Fibroblast of gingiva (primary cell): ENCODE data around the gene SPINK9.
"Not testable (repeated sequence)": the region's sequence is repeated elsewhere in the genome, so short reads cannot be mapped to it uniquely, and the experiment has no call there.

Experiments
- DNase-seq: peaks from one replicate; pipeline ENCODE4 v3.0.0-alpha.2; 2011; ENCODE audit warnings: low read depth

The SPINK9 gene, protein sequence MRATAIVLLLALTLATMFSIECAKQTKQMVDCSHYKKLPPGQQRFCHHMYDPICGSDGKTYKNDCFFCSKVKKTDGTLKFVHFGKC

DNA sequence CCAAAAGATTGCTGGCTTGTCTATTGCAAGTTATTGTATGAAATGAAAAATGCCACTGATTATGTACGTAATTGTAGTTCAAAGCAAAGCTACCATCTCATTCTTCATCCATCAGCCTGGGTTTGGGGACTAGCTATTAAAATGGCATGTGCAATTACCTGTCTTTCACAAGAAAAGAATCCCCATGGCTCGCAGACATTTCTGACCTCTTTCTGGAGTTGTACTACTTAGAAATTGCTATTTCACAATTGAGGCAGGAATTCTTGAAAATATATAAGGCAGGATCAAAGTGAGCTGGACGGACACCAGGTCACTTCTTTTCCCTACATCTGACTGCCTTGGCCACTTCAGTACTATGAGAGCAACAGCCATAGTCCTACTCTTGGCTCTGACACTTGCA is at the start of gene SPINK9:
Gene SPINK9 (plus strand): TSS at position 301 of the 400 bp plus-strand sequence. CDS start 55 bp downstream, at position 356.
- DNase-seq, result no peak

DNA sequence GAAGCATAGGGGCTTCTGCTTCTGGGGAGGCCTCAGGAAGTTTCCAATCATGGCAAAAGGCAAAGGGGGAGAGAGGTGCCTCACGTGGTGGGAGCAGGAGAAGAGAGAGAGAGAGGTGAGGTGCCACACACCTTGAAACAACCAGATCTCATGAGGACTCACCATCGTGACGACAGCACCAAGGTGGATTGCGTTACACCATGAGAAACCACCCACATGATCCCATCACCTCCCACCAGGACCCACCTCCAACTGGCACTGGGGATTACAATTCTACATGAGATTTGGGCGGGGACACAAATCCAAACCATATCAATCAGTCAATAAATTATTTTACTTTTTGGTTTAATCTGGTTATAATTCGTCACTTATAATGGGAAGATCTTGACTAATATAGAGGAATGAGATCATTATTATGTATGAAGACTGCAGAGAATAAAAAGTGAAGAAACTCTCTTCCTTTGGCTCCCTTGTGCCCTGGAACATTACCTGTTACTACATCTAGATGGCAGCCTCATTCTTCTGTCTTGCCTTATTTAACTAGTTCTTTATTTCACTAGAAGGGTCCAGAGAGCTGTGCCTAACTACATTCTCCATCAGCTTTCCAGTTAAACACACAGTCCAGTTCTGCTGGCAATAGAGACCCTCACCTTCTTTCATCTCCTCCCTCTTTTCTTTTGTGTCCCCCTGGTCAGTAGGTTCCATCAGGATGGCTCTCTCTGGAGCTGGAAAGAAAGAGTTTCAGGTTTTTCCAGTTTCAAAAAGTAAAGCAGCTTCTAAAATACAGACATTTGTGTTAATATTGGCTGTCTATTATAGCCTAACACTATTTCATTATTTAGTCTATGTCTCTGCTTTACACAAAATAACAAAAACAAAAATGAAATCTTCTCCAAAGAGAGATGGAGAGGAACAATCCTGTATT is 44.8 kb upstream of the SPINK9 start:
- no peak for DNase-seq

DNA sequence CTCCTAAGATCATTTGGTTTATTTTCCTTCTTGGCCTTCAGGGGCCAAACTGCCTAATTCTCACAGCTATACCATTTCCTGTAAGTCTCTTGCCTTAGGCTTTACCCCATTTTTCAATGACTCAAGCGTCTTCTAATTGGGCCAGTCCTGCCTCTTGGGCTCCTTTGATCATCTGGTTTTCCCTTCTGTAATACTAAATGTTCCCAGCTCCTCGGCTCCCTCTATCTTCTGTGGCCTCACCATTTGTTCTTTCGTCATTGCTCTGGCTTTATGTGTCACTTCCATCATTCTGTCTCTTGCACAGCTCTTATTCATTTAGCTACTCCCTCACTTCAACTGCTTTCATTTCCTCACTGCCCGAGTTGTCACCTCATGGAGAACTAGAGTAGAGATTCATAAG is 37.6 kb upstream of the SPINK9 start:
- no peak for DNase-seq

DNA sequence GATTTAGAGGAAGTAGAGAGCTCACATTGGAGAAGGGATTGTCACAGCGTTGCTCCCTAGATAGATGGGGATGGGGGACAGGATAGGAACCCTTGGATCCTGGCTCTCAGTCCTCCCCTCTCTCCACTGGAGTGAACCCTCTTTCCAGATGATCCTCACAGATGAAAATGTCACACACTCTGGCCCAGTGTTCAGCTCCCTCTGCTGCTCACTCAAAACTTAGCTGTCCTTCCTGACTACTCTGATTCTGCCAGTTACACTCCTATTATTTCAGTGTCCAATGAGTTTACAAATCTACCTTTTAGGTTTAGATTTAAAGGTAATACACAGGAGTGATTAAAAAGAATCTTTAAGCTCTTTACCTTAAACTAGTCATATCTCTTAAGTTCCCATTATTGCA is 28.9 kb upstream of the SPINK9 start:
- no peak for DNase-seq

DNA sequence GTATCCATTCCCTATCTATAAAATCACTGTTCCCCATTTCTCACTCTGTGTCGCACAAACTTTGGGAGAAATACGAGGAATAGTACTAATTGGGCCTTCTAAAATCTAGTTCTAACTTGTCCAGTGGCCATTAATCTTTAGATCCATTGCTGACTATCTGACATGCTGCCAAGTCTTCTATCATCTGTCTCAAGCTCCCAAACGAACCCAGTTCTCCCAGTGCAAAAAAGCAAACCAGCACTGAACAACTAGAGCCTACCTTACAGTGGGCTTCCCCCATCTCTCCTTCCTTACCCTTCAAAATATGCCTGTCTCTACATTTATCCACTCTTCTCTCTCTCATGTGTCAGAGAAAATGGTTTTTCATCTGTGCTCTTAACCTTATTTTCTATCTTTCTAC is 26.3 kb upstream of the SPINK9 start:
- no peak for DNase-seq

DNA sequence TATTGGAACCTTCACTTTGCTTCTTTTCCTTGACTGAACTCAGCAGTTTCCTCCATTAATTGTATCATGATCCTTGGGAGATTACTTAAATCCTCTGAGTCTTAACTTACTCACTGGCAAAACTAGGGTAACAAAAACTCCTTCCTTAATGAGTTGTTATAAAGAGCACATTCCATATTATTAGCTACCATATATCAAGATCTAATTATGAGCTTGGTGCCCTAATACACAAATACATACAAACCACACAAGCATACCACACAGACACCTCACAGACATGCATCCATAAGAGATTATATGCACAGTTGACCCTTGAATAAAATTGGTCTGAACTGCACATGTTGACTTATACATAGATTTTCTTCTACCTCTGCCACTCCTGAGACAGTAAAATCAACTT is 25.6 kb upstream of the SPINK9 start:
- no peak for DNase-seq

DNA sequence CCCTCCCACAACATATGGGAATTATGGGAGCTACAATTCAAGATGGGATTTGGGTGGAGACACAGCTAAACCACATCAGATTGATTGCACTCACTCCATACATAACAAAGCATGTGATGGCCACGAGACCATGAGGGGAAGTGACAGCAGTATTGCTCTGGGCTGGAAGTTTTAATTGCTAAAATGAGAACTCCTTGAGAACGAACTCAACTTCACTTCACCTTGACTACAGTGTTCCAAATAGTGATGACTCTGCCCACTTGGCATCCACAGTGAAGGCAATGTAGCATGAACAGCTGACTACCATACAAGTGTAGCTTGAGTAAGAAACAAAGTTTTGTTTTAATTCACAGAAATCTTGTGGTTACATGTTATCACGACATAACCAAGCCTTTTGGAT is 23.9 kb upstream of the SPINK9 start:
- DNase-seq, result no peak

DNA sequence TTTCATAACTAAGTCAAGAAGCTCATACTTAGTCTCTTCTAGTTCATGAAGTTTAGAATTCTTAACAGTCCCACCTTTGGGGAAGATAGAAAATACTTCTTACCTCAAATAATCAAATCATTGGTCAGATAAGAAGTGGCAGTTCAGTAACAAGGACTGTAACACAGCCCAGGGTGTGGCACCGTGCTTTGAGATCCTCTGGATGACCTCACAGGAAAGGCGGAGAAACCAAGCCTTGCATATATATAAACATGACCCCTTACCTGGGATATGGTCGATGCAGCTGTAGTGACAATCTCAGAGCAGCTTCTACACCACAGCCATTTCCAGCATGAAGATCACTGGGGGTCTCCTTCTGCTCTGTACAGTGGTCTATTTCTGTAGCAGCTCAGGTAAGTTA is 23.2 kb upstream of the SPINK9 start, which contains the start of gene SPINK7:
Gene SPINK7 (plus strand): TSS at position 271 of the 400 bp plus-strand sequence. CDS start 61 bp downstream, at position 332.
- no peak for DNase-seq

DNA sequence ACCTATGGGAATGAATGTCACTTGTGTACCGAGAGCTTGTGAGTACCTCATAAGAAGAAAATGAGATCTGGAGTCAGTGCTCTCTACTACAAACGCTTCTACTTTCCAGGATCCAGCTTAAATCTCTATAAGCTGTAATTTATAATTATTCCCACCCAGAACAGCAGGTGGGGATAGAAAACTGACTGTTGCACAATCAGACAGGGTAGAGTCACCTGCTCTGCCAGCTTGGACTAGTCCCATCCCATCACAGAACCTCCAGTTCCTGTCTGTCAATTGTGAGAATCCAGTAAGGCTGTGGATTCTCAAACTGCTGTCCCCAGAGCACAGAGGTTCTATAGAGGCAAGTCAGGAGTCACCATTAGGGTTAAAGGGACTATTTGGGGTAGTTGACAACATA is 21.2 kb upstream of the SPINK9 start:
- DNase-seq, result no peak

DNA sequence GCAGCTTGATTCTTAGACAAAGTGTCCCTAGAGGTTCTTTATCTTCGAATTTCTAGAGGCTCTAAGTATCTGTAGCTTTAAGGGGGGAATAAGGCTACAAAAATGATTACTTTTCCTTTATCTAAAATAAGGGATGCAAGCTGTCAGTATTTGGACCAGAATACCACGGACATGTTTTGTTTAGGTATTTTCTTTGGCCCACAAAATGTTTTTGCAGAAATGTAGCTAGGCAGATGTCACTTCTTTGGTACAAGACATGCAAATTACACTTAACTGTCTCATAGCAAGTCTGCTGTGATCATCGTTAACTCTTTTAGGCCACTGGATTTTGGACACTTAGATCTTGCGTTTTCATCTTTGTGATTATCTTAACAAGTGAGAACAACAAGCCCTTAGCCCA is 20.6 kb upstream of the SPINK9 start:
- no peak for DNase-seq

DNA sequence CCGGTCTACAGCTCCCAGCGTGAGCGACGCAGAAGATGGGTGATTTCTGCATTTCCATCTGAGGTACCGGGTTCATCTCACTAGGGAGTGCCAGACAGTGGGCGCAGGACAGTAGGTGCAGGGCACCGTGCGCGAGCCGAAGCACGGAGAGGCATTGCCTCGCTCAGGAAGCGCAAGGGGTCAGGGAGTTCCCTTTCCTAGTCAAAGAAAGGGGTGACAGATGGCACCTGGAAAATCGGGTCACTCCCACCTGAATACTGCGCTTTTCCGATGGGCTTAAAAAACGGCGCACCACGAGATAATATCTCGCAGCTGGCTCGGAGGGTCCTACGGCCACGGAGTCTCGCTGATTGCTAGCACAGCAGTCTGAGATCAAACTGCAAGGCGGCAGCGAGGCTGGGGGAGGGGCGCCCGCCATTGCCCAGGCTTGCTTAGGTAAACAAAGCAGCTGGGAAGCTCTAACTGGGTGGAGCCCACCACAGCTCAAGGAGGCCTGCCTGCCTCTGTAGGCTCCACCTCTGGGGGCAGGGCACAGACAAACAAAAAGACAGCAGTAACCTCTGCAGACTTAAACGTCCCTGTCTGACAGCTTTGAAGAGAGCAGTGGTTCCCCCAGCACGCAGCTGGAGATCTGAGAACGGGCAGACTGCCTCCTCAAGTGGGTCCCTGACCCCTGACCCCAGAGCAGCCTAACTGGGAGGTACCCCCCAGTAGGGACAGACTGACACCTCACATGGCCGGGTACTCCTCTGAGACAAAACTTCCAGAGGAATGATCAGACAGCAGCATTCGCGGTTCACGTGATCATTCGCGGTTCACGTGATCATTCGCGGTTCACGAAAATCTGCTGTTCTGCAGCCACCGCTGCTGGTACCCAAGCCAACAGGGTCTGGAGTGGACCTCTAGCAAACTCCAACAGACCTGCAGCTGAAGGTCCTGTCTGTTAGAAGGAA is 15.1 kb upstream of the SPINK9 start:
- not testable (repeated sequence) for DNase-seq

DNA sequence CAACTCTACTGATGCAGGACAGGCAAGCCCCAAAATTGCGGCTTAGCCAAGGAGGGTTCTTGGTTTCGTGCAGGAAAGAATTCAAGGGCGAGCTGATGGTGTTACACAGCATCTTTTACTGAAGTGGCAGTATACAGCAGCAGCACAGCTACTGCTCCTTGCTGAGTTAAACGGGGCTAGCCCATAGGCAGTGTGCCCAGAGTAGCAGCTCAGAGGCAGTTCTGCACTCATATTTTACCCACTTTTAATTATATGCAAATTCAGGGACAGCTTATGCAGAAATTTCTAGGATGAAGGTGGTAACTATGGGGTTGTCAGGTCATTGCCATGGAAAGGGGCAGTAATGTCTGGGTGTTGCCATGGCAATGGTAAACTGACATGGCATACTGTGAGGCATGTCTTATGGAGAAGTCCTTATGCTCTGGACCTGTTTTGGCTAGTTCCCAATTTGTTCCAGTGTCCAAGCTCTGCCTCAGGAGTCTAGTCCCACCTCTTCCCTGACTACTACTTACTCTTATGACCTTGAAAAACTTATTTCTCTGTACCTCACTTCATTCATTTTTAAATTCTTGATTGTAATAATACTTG is 2.0 kb upstream of the SPINK9 start:
- DNase-seq, result no peak

DNA sequence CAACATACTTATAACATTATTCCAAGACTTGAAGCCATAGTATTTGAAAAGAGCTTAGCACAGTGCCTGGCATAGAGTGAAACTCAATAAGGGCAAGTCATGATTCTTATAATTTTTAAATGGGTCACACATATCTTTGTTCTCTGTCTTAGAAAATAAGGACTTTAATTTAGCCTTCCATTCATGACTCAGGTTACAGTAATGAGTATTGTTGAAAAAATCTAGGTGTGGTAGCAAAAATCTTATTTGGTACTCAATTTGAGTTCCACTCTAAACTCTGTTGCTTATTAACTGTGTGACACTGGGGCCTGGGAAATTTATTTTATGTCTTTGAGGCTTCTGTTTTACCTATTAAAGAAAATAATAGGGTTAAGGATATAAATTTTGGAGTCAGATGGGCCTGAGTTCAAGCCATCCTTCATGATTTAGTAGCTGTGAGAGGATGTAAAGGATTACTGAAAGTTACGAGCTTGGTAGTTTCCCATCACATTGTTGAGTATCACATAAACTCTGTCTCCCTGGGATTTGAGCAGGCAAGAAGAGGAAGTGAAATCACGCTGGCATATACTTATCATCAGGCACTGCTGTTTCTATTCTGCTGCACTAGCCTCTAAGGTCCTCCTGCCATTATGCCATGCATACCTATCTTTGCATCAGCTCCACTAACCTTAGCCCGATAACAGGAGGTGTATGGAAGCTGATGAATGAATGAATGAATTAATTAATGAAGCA is 1.5 kb downstream of the SPINK9 start:
- DNase-seq, result no peak

DNA sequence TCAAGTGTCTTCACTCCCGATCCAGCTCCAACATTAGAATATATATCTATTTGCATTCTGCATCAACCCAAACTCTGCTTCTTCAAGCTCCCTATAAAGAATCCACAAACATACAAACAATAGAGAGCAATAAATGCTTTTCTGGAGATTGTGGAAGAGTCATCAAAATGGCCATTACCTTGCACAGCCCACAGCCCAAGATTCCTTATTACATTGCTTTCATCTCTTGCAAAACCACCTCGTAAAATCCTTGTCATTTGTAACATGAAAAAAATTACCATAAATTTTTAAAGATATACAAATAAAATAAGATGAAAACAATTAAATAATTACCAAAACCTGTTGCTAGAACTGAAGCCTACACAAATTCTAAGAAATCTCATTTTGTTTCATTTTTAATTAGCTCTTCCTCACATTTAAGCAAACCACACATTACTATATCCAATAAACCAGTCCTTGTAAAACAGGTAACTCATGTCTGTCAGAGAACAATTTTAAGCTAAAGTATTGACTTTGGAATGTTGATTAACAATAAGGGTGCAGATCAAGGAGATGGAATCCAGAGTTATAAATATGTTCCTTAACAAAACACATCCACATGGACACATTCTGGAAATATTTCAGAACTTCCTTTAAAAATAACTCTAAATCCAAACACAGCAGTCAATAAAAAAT is 7.1 kb downstream of the SPINK9 start:
- DNase-seq, result no peak

DNA sequence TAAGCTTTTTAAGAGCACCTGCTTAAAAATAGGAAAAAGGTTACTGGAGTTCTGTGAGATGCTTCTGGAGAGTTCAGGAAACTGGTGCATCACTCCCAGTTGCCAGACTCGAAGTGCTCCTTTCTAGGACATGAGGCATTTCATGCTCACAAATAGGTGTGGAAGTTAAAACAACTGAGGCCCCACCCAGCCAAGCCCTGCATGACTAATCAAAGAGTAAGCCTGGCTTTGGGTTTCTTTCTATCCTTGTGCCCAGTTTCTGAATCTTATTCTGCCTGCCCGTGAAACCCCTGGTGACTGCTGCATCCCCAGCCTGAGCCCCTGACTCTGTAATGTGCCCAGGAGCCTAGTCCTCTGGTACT is 7.7 kb downstream of the SPINK9 start:
- DNase-seq, result no peak

DNA sequence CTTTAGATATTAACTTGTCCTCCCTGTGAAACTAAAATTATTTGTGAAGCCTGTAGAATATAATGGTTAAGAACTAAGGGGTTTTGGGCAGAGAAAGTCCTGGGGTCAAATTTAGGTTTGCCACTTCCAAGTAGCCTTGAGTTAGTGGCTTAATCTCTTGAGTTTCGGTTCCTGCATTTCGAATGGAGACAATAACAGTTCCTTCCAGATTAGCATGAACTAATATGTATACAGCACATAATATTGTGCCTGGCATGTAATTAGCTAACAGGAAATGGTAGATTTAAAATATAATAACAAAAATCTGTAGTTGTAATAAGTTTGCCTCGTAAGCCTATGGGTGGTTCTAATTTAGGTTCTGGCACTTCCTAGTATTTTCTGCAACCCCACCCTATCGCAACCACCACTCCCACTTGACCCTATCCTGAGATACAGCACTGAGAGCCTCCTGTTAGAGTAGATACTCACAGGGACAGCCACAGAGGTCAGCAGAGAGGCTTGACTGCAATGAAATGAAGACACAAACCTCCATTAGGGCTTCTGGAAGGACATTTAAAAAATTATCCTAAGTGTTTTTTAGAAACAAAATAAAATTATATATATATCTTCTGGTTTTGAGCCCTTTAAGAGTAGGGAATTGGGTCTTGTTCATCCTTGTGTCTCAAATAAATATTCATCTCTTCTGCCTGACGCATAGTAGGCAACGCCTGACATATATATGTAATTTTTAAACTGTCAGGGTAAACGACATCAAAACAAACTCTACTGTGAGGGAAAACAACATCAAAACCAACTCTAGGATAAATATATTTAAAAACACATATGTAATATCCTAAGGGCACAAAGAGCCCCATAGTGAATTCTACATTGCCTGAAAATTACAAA is 8.5 kb downstream of the SPINK9 start:
- no peak for DNase-seq

DNA sequence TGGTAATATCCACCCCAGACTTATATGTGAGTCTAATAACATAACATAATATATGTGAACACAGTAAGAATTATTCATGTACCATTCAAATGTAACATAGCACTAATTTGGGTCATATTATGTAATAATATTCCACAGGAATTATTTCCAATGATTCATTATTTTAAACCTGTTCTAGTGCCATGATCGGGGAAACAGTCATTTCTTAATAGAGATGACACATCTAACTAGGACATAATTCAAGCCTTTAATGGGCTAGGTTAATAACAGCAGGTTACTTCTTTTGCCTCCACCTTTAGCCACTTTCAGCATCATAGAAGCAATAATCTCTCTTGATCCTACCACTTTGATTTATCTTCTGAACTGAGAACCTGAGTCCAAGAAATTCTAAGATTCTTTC is 12.3 kb downstream of the SPINK9 start:
- no peak for DNase-seq

DNA sequence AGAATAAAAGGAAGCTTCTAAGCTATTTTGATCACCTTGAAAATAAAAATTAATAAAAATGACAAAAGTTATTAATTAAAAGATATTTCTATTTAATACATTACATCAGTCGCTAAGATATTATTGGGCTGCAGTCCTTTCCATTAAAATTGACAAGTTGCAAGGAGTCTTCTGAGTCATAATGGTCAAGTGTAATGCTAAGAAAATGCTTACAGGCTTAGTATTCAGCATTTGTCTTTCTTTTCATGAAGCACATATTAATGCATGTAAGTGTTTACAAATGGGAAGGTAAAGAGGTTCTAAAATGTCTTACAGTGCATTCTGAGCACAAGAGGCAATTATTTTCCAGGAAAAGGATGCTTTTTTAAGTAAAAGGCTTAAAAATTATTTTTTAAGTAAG is 17.3 kb downstream of the SPINK9 start:
- no peak for DNase-seq

DNA sequence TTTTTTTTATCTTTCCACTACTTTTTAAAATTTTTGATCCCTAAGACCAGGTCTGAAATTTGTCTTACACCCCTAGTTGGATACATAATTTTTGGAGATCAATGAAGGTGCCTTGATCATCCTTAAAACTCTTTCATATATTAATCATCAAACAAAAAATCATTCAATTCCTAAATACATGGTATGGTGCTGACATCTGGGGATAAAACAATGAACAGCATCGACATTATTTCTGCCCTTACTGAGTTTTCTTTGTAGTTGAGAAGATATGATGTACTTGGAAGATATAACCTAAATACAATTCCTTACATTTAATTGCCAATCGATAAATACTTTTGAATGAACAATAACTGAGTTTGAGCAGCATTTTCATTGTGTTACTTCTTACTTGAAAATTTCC is 18.3 kb downstream of the SPINK9 start:
- no peak for DNase-seq

DNA sequence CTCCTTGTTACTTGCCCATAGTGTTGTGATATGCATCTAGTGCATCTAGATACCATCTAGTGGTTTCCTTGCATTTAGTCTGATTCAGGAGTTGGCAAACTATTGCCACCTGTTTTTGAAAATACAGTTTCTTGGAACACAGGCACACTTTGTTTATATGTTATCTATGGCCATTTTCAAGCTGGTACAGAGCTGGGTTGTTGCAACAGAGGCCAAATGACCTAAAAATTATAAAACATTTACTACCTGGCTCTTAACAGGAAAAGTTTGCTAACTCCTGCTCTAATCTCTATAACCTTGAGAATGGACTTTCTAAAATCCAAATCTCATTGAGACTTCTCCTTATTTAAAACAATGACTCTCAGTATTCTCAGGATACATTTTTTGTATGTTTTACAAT is 29.0 kb downstream of the SPINK9 start:
- no peak for DNase-seq
